Glutamatergic neuron (in vitro differentiated cells): ENCODE measurements around the gene BCL10. TPM values are rescaled to one million over a fixed set of nuclear protein-coding genes. Genes with fewer than 3 reads are reported as not detected.
A peak's percentile ranks its signal among the peaks of the same experiment; 100 is the strongest.

Experiments
- DNase-seq: peaks from one replicate; pipeline ENCODE4 v3.0.0; 2022
- H3K27ac Mint-ChIP-seq: one replicate; pipeline ENCODE4 v1.8.0; 2020; ENCODE audit warnings: mild to moderate bottlenecking, mixed read lengths, inconsistent platforms; ENCODE audit not compliant: unreplicated experiment
- H3K27me3 Mint-ChIP-seq: one replicate; pipeline ENCODE4 v1.8.0; 2020; ENCODE audit warnings: mild to moderate bottlenecking, moderate library complexity, mixed read lengths, inconsistent platforms; ENCODE audit not compliant: unreplicated experiment
- H3K36me3 Mint-ChIP-seq: one replicate; pipeline ENCODE4 v1.8.0; 2020; ENCODE audit warnings: mild to moderate bottlenecking, mixed read lengths, inconsistent platforms; ENCODE audit not compliant: unreplicated experiment
- H3K4me1 Mint-ChIP-seq: one replicate; pipeline ENCODE4 v1.8.0; 2020; ENCODE audit warnings: mild to moderate bottlenecking, low read depth, mixed read lengths, inconsistent platforms; ENCODE audit not compliant: unreplicated experiment
- H3K4me3 Mint-ChIP-seq: one replicate; pipeline ENCODE4 v1.8.0; 2020; ENCODE audit warnings: mild to moderate bottlenecking, mixed read lengths, inconsistent platforms; ENCODE audit not compliant: unreplicated experiment
- H3K9me3 Mint-ChIP-seq: one replicate; pipeline ENCODE4 v1.8.0; 2020; ENCODE audit warnings: mild to moderate bottlenecking, moderate library complexity, mixed read lengths, inconsistent platforms; ENCODE audit not compliant: unreplicated experiment
- long read RNA-seq: library from polyadenylated mRNA; unstranded; transcript quantifications from one replicate; pipeline ENCODE4 v2.0.0, GENCODE V29; 2020; ENCODE audit not compliant: unreplicated experiment
- total RNA-seq: library from RNA; stranded (reverse); fragmentation: NEBNext Ultra II Directional; extraction: Animal tissue kit (Norgen Biotek cat#: 25700); gene quantifications from one replicate; pipeline ENCODE4 v1.2.1, GENCODE V29; 2021; ENCODE audit not compliant: unreplicated experiment
- TF ChIP-seq, protein P1 (sequence below): fragments of 200-600 bp; sonication (generic); IDR thresholded peaks from one replicate; pipeline ENCODE4 v1.5.0; 2021; ENCODE audit not compliant: partially characterized antibody, unreplicated experiment

Gene BCL10
- 21.9 TPM for total RNA-seq
- long read RNA-seq, partial matches to known transcripts, result 0 of 8 reads
- long read RNA-seq, other reads (novel, unspliced or antisense), result 4 of 8 reads

DNA sequence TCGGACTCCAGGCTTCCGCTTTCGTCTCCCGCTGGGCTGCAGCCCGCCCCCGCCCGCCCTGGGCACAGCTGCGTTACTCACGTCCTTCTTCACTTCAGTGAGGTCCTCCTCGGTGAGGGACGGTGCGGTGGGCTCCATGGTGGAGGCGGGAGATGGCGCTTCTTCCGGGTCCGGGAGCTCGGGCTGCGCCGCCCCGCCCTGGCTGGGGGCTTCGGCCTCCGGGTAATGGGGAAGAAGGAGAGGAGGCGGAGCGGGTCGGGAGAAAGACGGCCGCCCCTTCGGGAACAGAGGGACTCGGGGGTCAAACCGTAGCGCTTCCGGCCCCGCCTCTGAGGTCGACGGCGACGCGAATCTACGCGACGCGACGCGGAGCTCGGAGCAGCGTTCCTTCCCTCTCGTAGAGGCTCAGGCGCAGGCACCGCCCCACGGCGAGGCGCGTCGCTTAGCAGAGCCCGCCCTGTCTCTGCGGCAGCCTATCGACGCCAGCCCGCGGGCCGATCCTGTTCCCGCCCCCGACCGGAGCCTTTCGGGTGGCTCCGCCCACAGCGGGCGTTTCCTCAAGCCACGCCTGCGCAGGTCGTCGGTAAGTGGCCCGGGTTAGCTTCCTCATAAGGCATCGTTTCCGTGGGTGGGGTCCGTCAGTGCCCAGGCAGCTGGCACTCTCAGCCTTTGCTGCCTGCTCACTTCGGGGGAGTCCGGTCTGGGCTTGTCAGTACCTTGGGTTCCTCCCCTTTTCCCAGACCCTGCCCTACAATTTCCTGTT is at the start of gene BCL10:
TSS of gene BCL10 (minus strand) at position 418 of the 763 bp plus-strand sequence. CDS start at position 138, 280 bp downstream.
- Mint-ChIP-seq H3K27ac (peak within 1 kb of the TSS; percentile 86), H3K36me3 (no peaks in the 10 kb centered on the region), H3K9me3 (peaks cover 2% of the 10 kb centered on the region), H3K4me3 (peak within 1 kb of the TSS; percentile 88), H3K4me1 (peaks cover 12% of the 10 kb centered on the region), H3K27me3 (peaks cover 1% of the 10 kb centered on the region)
- DNase-seq, result peak; percentile 98
- TF ChIP-seq, protein P1, sequence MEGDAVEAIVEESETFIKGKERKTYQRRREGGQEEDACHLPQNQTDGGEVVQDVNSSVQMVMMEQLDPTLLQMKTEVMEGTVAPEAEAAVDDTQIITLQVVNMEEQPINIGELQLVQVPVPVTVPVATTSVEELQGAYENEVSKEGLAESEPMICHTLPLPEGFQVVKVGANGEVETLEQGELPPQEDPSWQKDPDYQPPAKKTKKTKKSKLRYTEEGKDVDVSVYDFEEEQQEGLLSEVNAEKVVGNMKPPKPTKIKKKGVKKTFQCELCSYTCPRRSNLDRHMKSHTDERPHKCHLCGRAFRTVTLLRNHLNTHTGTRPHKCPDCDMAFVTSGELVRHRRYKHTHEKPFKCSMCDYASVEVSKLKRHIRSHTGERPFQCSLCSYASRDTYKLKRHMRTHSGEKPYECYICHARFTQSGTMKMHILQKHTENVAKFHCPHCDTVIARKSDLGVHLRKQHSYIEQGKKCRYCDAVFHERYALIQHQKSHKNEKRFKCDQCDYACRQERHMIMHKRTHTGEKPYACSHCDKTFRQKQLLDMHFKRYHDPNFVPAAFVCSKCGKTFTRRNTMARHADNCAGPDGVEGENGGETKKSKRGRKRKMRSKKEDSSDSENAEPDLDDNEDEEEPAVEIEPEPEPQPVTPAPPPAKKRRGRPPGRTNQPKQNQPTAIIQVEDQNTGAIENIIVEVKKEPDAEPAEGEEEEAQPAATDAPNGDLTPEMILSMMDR, result no peak

DNA sequence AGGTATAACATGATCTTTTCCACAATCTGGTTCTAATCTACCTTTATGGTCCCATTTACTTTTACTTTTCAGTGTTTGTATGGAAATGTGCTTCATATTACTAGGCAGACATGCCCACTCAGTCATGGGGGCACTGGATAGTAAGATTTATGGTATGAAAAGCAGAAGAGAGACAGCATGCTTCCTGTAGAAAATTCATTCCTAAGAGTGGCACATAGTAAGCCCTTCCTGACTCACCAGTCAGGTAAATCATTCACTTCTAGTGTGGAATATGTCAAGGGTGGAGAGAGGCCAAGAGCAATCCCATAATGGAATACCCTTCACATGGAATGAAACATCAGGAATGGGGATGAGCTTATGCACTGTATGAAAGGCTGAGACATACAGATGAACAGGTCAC is 49.5 kb upstream of the BCL10 start:
- Mint-ChIP-seq H3K27me3 (no peaks in the 10 kb centered on the region), H3K36me3 (no peaks in the 10 kb centered on the region), H3K9me3 (no peaks in the 10 kb centered on the region), H3K4me3 (no peak overlapping the region), H3K27ac (no peak overlapping the region), H3K4me1 (no peaks in the 10 kb centered on the region)
- no peak for DNase-seq
- TF ChIP-seq, protein P1, result no peak

DNA sequence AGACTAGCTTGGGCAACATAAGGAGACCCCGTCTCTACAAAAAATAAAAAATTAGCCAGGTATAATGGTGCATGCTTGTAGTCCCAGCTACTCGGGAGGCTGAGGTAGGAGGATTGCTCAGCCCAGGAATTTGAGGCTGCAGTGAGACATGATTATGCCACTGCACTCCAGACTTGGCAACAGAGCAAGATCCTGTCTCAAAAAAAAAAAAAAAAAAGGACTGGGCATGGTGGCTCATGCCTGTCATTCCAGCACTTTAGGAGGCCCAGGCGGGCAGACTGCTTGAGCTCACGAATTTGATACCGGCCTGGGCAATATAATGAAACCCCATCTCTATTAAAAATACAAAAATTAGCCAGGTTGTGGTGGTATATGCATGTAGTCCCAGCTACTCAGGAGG is 47.3 kb upstream of the BCL10 start:
- Mint-ChIP-seq H3K4me3 (no peak overlapping the region), H3K4me1 (no peaks in the 10 kb centered on the region), H3K36me3 (no peaks in the 10 kb centered on the region), H3K27me3 (no peaks in the 10 kb centered on the region), H3K9me3 (no peaks in the 10 kb centered on the region), H3K27ac (no peak overlapping the region)
- TF ChIP-seq, protein P1, result no peak
- DNase-seq, result no peak

DNA sequence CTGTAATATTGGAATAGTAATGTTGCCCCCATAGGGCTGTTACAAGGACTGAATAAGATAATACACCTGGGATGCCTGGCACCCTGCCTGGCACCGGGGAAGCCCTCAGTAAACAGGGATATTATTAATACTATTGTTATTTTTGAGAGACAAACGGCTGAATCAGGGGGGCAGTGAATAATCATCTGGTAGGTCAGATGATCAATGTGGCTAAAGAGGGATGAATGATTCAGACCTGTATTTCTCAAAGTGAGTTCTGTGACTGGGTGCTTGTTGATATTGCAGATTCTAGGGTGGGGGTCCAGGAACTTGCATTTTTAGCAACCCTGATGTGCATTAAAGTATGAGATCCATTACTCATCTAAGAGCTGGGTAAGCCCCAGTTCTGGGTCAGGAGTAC is 46.2 kb upstream of the BCL10 start:
- Mint-ChIP-seq H3K4me1 (no peaks in the 10 kb centered on the region), H3K4me3 (no peak overlapping the region), H3K27ac (no peak overlapping the region), H3K27me3 (no peaks in the 10 kb centered on the region), H3K9me3 (no peaks in the 10 kb centered on the region), H3K36me3 (no peaks in the 10 kb centered on the region)
- TF ChIP-seq, protein P1, result no peak
- DNase-seq, result no peak
